H1 (cell line): ENCODE results near the gene PRKAR1B. TPM values are rescaled to one million over a fixed set of nuclear protein-coding genes. Genes with fewer than 3 reads are reported as not detected.

ENCODE experiments used
- CTCF ChIA-PET: fragments of 300-600 bp; sonication (Branson Sonifier 250); formaldehyde crosslinking; loops from one replicate; lab custom pipeline; 2021; ENCODE audit not compliant: partially characterized antibody; lab: Charles Lee
- POLR2A ChIA-PET: fragments of 300-600 bp; sonication (Branson Sonifier 250); formaldehyde crosslinking; loops from one replicate; lab custom pipeline; 2021; ENCODE audit warnings: inconsistent platforms; ENCODE audit not compliant: partially characterized antibody; lab: Charles Lee
- DNase-seq, 2 experiments: peaks; one replicate each; pipeline versions ENCODE4 v3.0.0 to v3.0.0-alpha.2; 2010 to 2022; ENCODE audit warnings: low spot score in 2 of 2, low read depth in 1 of 2, mixed read lengths in 1 of 2
- FAIRE-seq: peaks from 2 replicates; lab custom pipeline; 2011; peaks lifted over from hg19 to GRCh38; lab: Jason Lieb, UNC
- H2AFZ ChIP-seq: 2 replicates; pipeline ENCODE4 v1.8.1; 2012; ENCODE audit warnings: low read length, inconsistent platforms
- H2AK5ac ChIP-seq: 2 replicates; pipeline ENCODE4 v1.6.1; 2013; ENCODE audit warnings: low read depth, low read length
- H2BK120ac ChIP-seq: replicated peaks from 2 replicates; pipeline ENCODE3; 2013; ENCODE audit warnings: low read depth, low read length, inconsistent platforms
- H2BK12ac ChIP-seq: 2 replicates; pipeline ENCODE4 v1.6.1; 2013; ENCODE audit warnings: low read depth, low read length
- H2BK15ac ChIP-seq: 2 replicates; pipeline ENCODE4 v1.6.1; 2013; ENCODE audit warnings: low read length
- H2BK20ac ChIP-seq: 2 replicates; pipeline ENCODE4 v1.6.1; 2013; ENCODE audit warnings: low read length
- H2BK5ac ChIP-seq: 2 replicates; pipeline ENCODE4 v1.6.1; 2013; ENCODE audit warnings: low read depth, low read length
- H3K14ac ChIP-seq: 2 replicates; pipeline ENCODE4 v1.6.1; 2013; ENCODE audit warnings: inconsistent platforms; ENCODE audit not compliant: insufficient read length
- H3K18ac ChIP-seq: 2 replicates; pipeline ENCODE4 v1.6.1; 2013; ENCODE audit warnings: low read length; ENCODE audit errors: extremely low read depth
- H3K23ac ChIP-seq: 2 replicates; pipeline ENCODE4 v1.6.1; 2013; ENCODE audit warnings: inconsistent platforms; ENCODE audit not compliant: insufficient read length
- H3K23me2 ChIP-seq: 2 replicates; pipeline ENCODE4 v1.6.1; 2013; ENCODE audit warnings: low read depth, low read length
- H3K27ac ChIP-seq: 2 replicates; pipeline ENCODE4 v1.6.1; 2011; ENCODE audit warnings: low read depth, low read length, inconsistent platforms
- H3K27me3 ChIP-seq, 4 experiments: replicated peaks in 1 of 4; 1 replicate in 1 of 4; 2 replicates in 3 of 4; pipeline versions ENCODE4 v1.6.1 to v1.8.1; 2011 to 2013; ENCODE audit warnings: low read length in 3 of 4, mild to moderate bottlenecking in 3 of 4, inconsistent platforms in 2 of 4, mixed read lengths in 2 of 4, moderate library complexity in 1 of 4; ENCODE audit not compliant: control insufficient read depth in 3 of 4, insufficient read depth in 3 of 4; ENCODE audit errors: extremely low read depth in 1 of 4
- H3K36me3 ChIP-seq, 4 experiments: 2 replicates each; pipeline versions ENCODE4 v1.6.1 to v1.8.1; 2011 to 2013; ENCODE audit warnings: mild to moderate bottlenecking in 4 of 4, low read length in 3 of 4, moderate library complexity in 2 of 4, control low read depth in 1 of 4, inconsistent platforms in 1 of 4; ENCODE audit not compliant: insufficient read depth in 4 of 4, control insufficient read depth in 2 of 4
- H3K4ac ChIP-seq: replicated peaks from 2 replicates; pipeline ENCODE3; 2013; ENCODE audit warnings: low read length, low read depth, mixed read lengths, inconsistent platforms; ENCODE audit not compliant: insufficient read length
- H3K4me1 ChIP-seq, 4 experiments: replicated peaks in 1 of 4; 1 replicate in 1 of 4; 2 replicates in 3 of 4; pipeline versions ENCODE4 v1.6.1 to v1.8.1; 2011 to 2013; ENCODE audit warnings: low read length in 3 of 4, inconsistent platforms in 2 of 4, mixed read lengths in 1 of 4; ENCODE audit not compliant: insufficient read depth in 4 of 4, control insufficient read depth in 3 of 4
- H3K4me2 ChIP-seq, 2 experiments: 2 replicates each; pipeline versions ENCODE4 v1.6.1 to v1.8.1; 2011 to 2013; ENCODE audit warnings: low read depth in 2 of 2, low read length in 2 of 2, control low read depth in 1 of 2, inconsistent platforms in 1 of 2, mild to moderate bottlenecking in 1 of 2; ENCODE audit not compliant: insufficient read depth in 1 of 2
- H3K4me3 ChIP-seq, 4 experiments: fragments of 200-600, 300-600 bp in 1 of 4; sonication (generic), shearing (Covaris generic), sonication (Bioruptor Twin) in 1 of 4; 2 replicates each; pipeline versions ENCODE4 v1.5.1 to v1.8.1; 2011 to 2016; ENCODE audit warnings: low read length in 4 of 4, low read depth in 3 of 4, control low read depth in 2 of 4, inconsistent platforms in 2 of 4, mild to moderate bottlenecking in 2 of 4, mixed read lengths in 1 of 4, moderate library complexity in 1 of 4; ENCODE audit not compliant: insufficient read depth in 2 of 4; ENCODE audit errors: extremely low read depth in 1 of 4
- H3K56ac ChIP-seq: replicated peaks from 2 replicates; pipeline ENCODE3; 2013; ENCODE audit warnings: low read depth, mild to moderate bottlenecking, mixed read lengths, low read length, inconsistent platforms; ENCODE audit not compliant: insufficient read length
- H3K79me1 ChIP-seq: 2 replicates; pipeline ENCODE4 v1.6.1; 2013; ENCODE audit warnings: low read depth, low read length, control low read depth
- H3K79me2 ChIP-seq, 2 experiments: 2 replicates each; pipeline versions ENCODE4 v1.6.1 to v1.8.1; 2012 to 2013; ENCODE audit warnings: low read length in 2 of 2, mild to moderate bottlenecking in 2 of 2, inconsistent platforms in 1 of 2; ENCODE audit not compliant: insufficient read depth in 2 of 2, control insufficient read depth in 1 of 2
- H3K9ac ChIP-seq, 4 experiments: replicated peaks in 1 of 4; 1 replicate in 1 of 4; 2 replicates in 3 of 4; pipeline versions ENCODE4 v1.6.1 to v1.8.1; 2011 to 2013; ENCODE audit warnings: low read depth in 3 of 4, low read length in 3 of 4, control low read depth in 2 of 4, mild to moderate bottlenecking in 2 of 4, moderate library complexity in 2 of 4, inconsistent platforms in 1 of 4; ENCODE audit errors: extremely low read depth in 1 of 4
- H3K9me3 ChIP-seq, 2 experiments: 2 replicates each; pipeline versions ENCODE4 v1.6.1 to v1.8.1; 2012 to 2013; ENCODE audit warnings: mild to moderate bottlenecking in 2 of 2, moderate library complexity in 2 of 2, control low read depth in 1 of 2, inconsistent platforms in 1 of 2, low read depth in 1 of 2, low read length in 1 of 2, mixed read lengths in 1 of 2; ENCODE audit not compliant: insufficient read depth in 2 of 2
- H4K20me1 ChIP-seq, 2 experiments: replicated peaks in 1 of 2; 2 replicates each; pipeline versions ENCODE3 to v1.8.1; 2011 to 2013; ENCODE audit warnings: inconsistent platforms in 2 of 2, low read length in 2 of 2, mild to moderate bottlenecking in 1 of 2; ENCODE audit not compliant: insufficient read depth in 2 of 2, control insufficient read depth in 1 of 2
- H4K5ac ChIP-seq: 2 replicates; pipeline ENCODE4 v1.6.1; 2013; ENCODE audit warnings: low read length, low read depth, mixed read lengths, inconsistent platforms; ENCODE audit not compliant: insufficient read length
- H4K8ac ChIP-seq: 2 replicates; pipeline ENCODE4 v1.8.0; 2013; ENCODE audit warnings: mild to moderate bottlenecking, moderate library complexity, low read length, inconsistent platforms; ENCODE audit not compliant: insufficient read depth; ENCODE audit errors: extremely low read depth
- H4K91ac ChIP-seq: replicated peaks from 2 replicates; pipeline ENCODE3; 2013; ENCODE audit warnings: low read length, mixed read lengths, inconsistent platforms; ENCODE audit not compliant: insufficient read length
- ATF2 ChIP-seq: IDR thresholded peaks from 2 replicates; pipeline ENCODE4 v1.6.1; 2012; ENCODE audit warnings: low read length, inconsistent platforms
- CREB1 ChIP-seq: IDR thresholded peaks from 2 replicates; pipeline ENCODE4 v1.6.1; 2012; ENCODE audit warnings: inconsistent platforms
- GTF2F1 ChIP-seq: IDR thresholded peaks from 2 replicates; pipeline ENCODE4 v1.6.1; 2012; ENCODE audit warnings: low read depth, low read length, improper control_type of control experiment, borderline replicate concordance
- KDM5A ChIP-seq: fragments of 200-600 bp; IDR thresholded peaks from 2 replicates; pipeline ENCODE4 v1.7.1; 2012; ENCODE audit warnings: mild to moderate bottlenecking, low read length, inconsistent platforms, mixed read lengths
- MAFK ChIP-seq: IDR thresholded peaks from 2 replicates; pipeline ENCODE4 v1.6.1; 2012; ENCODE audit warnings: low read depth, mild to moderate bottlenecking, improper control_type of control experiment, low read length
- RAD21 ChIP-seq, 2 experiments: IDR thresholded peaks in 1 of 2; conservative IDR thresholded peaks in 1 of 2; 2 replicates each; pipeline ENCODE4 v1.6.1; 2011; ENCODE audit warnings: low read depth in 2 of 2, low read length in 2 of 2, improper control_type of control experiment in 1 of 2, inconsistent platforms in 1 of 2, mild to moderate bottlenecking in 1 of 2, moderate library complexity in 1 of 2
- SIX5 ChIP-seq: IDR thresholded peaks from 2 replicates; pipeline ENCODE4 v1.6.1; 2011; ENCODE audit warnings: mild to moderate bottlenecking, low read depth, low read length
- TBP ChIP-seq: IDR thresholded peaks from 2 replicates; pipeline ENCODE4 v1.6.1; 2011; ENCODE audit warnings: low read depth, low read length, improper control_type of control experiment
- WGBS, 2 experiments: shearing (Covaris generic) in 1 of 2; methylation state at CpG; one replicate each; pipeline versions ENCODE4 v1.1.6 to v1.1.7; 2013 to 2015; ENCODE audit warnings: low lambda C conversion rate in 2 of 2, mixed read lengths in 2 of 2, inconsistent platforms in 1 of 2, low coverage in 1 of 2, missing lambda C conversion rate in 1 of 2; ENCODE audit not compliant: insufficient replicate concordance in 2 of 2, insufficient coverage in 1 of 2, insufficient read length in 1 of 2; ENCODE audit errors: extremely low coverage in 1 of 2, missing lambda C conversion rate in 1 of 2; 5-methylcytosine and 5-hydroxymethylcytosine counted together
- polyA plus RNA-seq, 7 experiments: library from polyadenylated mRNA; depleted of rRNA in 3 of 7; stranded (reverse) in 5 of 7; unstranded in 2 of 7; fragments of >200 nt in 5 of 7; fragments of 200-250 nt in 2 of 7; gene quantifications; 1 replicate in 5 of 7; 2 replicates in 1 of 7; 4 replicates in 1 of 7; pipeline versions ENCODE4 v1.2.1 to v1.2.3, GENCODE V29; 2011 to 2013; ENCODE audit warnings: missing spikeins in 2 of 7, mixed read lengths in 2 of 7
- total RNA-seq: library from RNA; stranded (reverse); fragmentation: NEBNext Ultra II Directional; extraction: Animal tissue kit (Norgen Biotek cat#: 25700); gene quantifications from 2 replicates; pipeline ENCODE4 v1.2.1, GENCODE V29; 2021

The PRKAR1B gene
- total and polyA plus RNA-seq, 2 of the 8 experiments (the other 6 are each of a cell fraction or from before 2014, with no cell fraction given) = 12.3 to 55.7 TPM

GRCh38 chr7:732556-732955, 5.5 kb upstream of the PRKAR1B start:
- Histone ChIP-seq H3K4me2 (no peak overlapping the region), H3K9me3 (peaks cover 9 to 16% of the 10 kb centered on the region in 2 experiments; a peak in 3 of 4 replicates)

More at GRCh38 chr7:732556-732955, 5.5 kb upstream of the PRKAR1B start:
- peaks cover 2 to 5% of the 10 kb centered on the region in 2 experiments for H4K20me1 ChIP-seq
- H3K14ac ChIP-seq = no peak overlapping the region
- no peaks in the 10 kb centered on the region for H3K27me3 ChIP-seq
- H3K56ac ChIP-seq = no peak overlapping the region
- no peak overlapping the region for H3K18ac ChIP-seq
- TF ChIP-seq CREB1 (no peak), ATF2 (no peak), GTF2F1 (no peak), KDM5A (no peak), TBP (no peak), RAD21 (IDR thresholded peaks at IDR 0.05 in 1 of 2, conservative IDR thresholded peaks at IDR 0.05 in 1 of 2; ENCODE audit: low read depth in 2 of 2, low read length in 2 of 2) (no peak), SIX5 (no peak), MAFK (no peak)
- no peak overlapping the region for H2BK12ac ChIP-seq
- H3K4ac ChIP-seq = no peak overlapping the region
- FAIRE-seq (no peak), DNase-seq (no peak)
- H2BK5ac ChIP-seq = no peak overlapping the region
- H3K23ac ChIP-seq = no peak overlapping the region
- peaks cover 13 to 91% of the 10 kb centered on the region in 2 experiments for H3K79me2 ChIP-seq
- peaks cover 0 to 23% (median 17%) of the 10 kb centered on the region in 4 experiments; a peak in 6 of 8 replicates for H3K36me3 ChIP-seq
- no peak overlapping the region for H4K8ac ChIP-seq
- H3K9ac ChIP-seq = no peak overlapping the region
- ChIA-PET POLR2A (interaction anchor here (1.7 kb wide), 1 partner anchor 8 kb away, joined by 7 read pairs; no protein-coding TSS in a partner anchor), CTCF (interaction anchor here (0.7 to 2.1 kb wide), 6 partner anchors 9 to 411 kb away, joined by 3 to 11 read pairs (median 3); no protein-coding TSS in a partner anchor)
- no peak overlapping the region for H3K27ac ChIP-seq
- peaks cover 3% of the 10 kb centered on the region; the same call in 1 of the 2 replicates for H3K23me2 ChIP-seq
- H2BK15ac ChIP-seq = no peak overlapping the region
- H2AK5ac ChIP-seq = no peak overlapping the region
- peaks cover 16% of the 10 kb centered on the region for H3K79me1 ChIP-seq
- no peak overlapping the region for H4K91ac ChIP-seq
- peaks cover 0 to 12% (median 3%) of the 10 kb centered on the region in 4 experiments; a peak in 5 of 7 replicates for H3K4me1 ChIP-seq
- no peak overlapping the region for H2BK120ac ChIP-seq
- H3K4me3 ChIP-seq = no peak overlapping the region
- WGBS, 2 experiments = 96% methylated on average over 3 of the region's 3 CpGs; no CpG with 5 or more reads in 1 of the 2 experiments
- H2BK20ac ChIP-seq = no peak overlapping the region
- H4K5ac ChIP-seq = no peak overlapping the region
- H2AFZ ChIP-seq = no peak overlapping the region
